ENCODE data around the gene ABHD17A.

GRCh38 chr19:1853295-1854038 is 31.8 kb downstream of the ABHD17A start:
- no peak for TF ChIP-seq GATA2 (IDR thresholded peaks at IDR 0.05; ENCODE audit: low read depth, low read length)
- TF ChIP-seq GATA3 (IDR thresholded peaks at IDR 0.05; ENCODE audit: low read depth, low read length), result no peak
